GM15510 (cell line): Measurements from ENCODE around the gene ZMYND11.

Experiments used
- POLR2A ChIP-seq: IDR thresholded peaks from 3 replicates; pipeline ENCODE4 v1.6.1; 2011; ENCODE audit warnings: borderline replicate concordance; ENCODE audit not compliant: insufficient read length; ENCODE audit errors: extremely low read depth

ZMYND11 gene

GRCh38 chr10:246431-246830, 111.2 kb downstream of the ZMYND11 start:
- no peak for TF ChIP-seq POLR2A

GRCh38 chr10:247480-247879, 112.2 kb downstream of the ZMYND11 start:
- TF ChIP-seq POLR2A: no peak

- TF ChIP-seq POLR2A: no peak
These were observed 113.1 kb downstream of the ZMYND11 start for GRCh38 chr10:248307-248706.

- TF ChIP-seq POLR2A: no peak
These were observed 116.8 kb downstream of the ZMYND11 start for GRCh38 chr10:251982-252582.

GRCh38 chr10:260819-261429, 125.7 kb downstream of the ZMYND11 start:
- no peak for TF ChIP-seq POLR2A

- TF ChIP-seq POLR2A: no peak
These were observed 131.7 kb downstream of the ZMYND11 start for GRCh38 chr10:266974-267425.

GRCh38 chr10:267705-268104, 132.4 kb downstream of the ZMYND11 start:
- TF ChIP-seq POLR2A: no peak

GRCh38 chr10:269440-270074, 134.3 kb downstream of the ZMYND11 start:
- TF ChIP-seq POLR2A: no peak

GRCh38 chr10:271201-271600, 135.9 kb downstream of the ZMYND11 start:
- no peak for TF ChIP-seq POLR2A

GRCh38 chr10:271722-272121, 136.5 kb downstream of the ZMYND11 start:
- no peak for TF ChIP-seq POLR2A

GRCh38 chr10:273088-273487, 137.8 kb downstream of the ZMYND11 start:
- no peak for TF ChIP-seq POLR2A

- TF ChIP-seq POLR2A: no peak
These were observed 139.6 kb downstream of the ZMYND11 start for GRCh38 chr10:274866-275265.

- TF ChIP-seq POLR2A: no peak
These were observed 140.4 kb downstream of the ZMYND11 start for GRCh38 chr10:275680-276079.

- no peak for TF ChIP-seq POLR2A
These were observed 142.7 kb downstream of the ZMYND11 start for GRCh38 chr10:277963-278362.

GRCh38 chr10:278707-279106, 143.5 kb downstream of the ZMYND11 start:
- no peak for TF ChIP-seq POLR2A

GRCh38 chr10:279232-279631, 144.0 kb downstream of the ZMYND11 start:
- TF ChIP-seq POLR2A: no peak
